GM21526 (cell line): ENCODE results near the gene EDC3.

ENCODE experiments used
- ATAC-seq: cut with Tn5 transposase; IDR thresholded peaks from one replicate; pipeline ENCODE4 v1.9.1; 2021; ENCODE audit warnings: moderate library complexity; ENCODE audit not compliant: unreplicated experiment, low FRiP score

Gene EDC3

DNA sequence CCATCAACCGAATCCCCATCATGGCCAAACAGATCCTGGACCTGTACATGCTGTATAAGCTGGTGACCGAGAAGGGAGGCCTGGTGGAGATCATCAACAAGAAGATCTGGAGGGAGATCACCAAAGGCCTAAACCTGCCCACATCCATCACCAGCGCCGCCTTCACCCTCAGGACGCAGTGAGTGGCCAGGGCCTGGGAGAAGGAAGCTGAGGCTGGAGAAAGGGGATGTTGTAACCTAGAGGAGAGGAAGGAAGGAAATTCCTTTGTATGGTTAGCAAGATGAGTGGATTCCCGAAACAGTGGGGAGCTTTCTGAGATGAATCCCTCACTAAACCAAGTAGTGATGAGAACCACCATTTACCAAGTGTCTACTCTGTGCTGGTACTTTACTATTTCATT, 106.0 kb downstream of the EDC3 start:
- no peak for ATAC-seq

GRCh38 chr15:74585857-74586256, 110.0 kb downstream of the EDC3 start:
- ATAC-seq: no peak

DNA sequence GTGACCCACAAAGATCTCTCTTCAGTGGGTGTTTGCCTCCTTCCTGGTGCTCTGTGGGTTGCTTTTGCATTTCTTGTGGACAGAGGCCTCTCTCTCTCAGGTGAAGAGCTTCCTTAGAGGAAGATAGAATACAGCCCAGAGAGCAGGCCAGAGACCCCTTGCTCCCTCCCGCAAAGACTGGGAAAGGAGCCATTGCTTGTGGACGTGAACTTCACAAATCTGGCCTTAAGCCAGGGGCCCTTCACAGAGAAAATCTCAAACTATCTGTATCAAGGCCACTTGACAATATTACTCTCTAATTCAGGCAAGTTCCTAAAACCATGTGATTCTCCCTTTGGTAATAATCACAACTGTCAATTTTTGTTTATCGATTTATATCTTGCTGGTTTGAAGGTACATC, 110.6 kb downstream of the EDC3 start:
- ATAC-seq: no peak

DNA sequence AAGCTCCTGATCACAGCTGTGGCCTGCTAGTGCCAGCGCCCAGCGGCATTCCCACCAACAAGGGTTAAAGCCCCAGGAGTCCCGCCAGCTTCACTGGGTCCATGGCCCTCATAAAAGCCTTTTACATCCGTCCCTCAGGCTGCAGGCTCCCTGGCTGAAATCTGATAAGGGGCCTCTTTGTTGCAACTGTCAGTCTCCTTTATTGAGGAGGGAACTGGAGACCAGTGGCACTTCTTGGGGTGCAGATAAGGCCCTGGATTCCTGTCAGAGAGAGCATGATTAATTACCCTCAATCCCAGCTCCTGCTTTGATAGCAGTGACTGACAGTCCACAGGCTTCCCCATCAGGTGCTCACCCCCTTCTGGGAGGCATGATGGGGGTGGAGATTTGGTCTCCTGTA, 111.0 kb downstream of the EDC3 start:
- no peak for ATAC-seq

DNA sequence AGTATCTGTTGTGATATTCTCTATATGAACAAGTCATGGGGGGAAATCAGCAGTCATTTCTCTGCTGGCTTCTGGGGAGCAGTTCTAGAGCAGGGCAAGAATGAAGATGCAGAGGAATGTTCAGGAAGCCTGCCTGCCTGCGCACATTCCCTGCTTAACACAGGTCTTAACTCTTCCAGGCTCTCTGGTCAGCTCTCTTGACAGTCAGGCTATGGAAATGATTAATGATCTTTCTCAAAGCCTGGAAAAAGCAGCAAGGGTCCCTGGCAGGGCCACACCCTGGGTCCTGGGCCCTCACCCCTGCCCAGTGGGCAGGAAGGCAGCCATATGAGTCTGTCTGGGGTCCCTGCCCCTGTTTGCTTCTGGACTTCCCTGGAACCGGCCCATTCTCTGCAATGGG, 111.6 kb downstream of the EDC3 start:
- no peak for ATAC-seq
